ENCODE measurements around the gene RNF115.
"Not testable (repeated sequence)": the region's sequence is repeated elsewhere in the genome, so short reads cannot be mapped to it uniquely, and the experiment has no call there.

The RNF115 gene

GRCh38 chr1:145730467-145730866, 93.4 kb downstream of the RNF115 start:
- no peak for DNase-seq (ENCODE audit: low read depth in 2 of 2)

GRCh38 chr1:145729666-145730436, 94.0 kb downstream of the RNF115 start:
- no peak for DNase-seq (ENCODE audit: low read depth in 2 of 2)

GRCh38 chr1:145729196-145729595, 94.7 kb downstream of the RNF115 start:
- DNase-seq (ENCODE audit: low read depth in 2 of 2), result no peak

- not testable (repeated sequence) for DNase-seq (ENCODE audit: low read depth in 2 of 2)
These were observed 97.7 kb downstream of the RNF115 start for GRCh38 chr1:145726193-145726592.

- DNase-seq (ENCODE audit: low read depth in 2 of 2), result peak; percentile 56 to 72
These were observed 102.8 kb downstream of the RNF115 start for GRCh38 chr1:145720878-145721671.

- DNase-seq (ENCODE audit: low read depth in 2 of 2), result no peak
These were observed 103.4 kb downstream of the RNF115 start for GRCh38 chr1:145720556-145720877.

- DNase-seq (ENCODE audit: low read depth in 2 of 2), result no peak
These were observed 104.4 kb downstream of the RNF115 start, which contains the start of gene CD160 for GRCh38 chr1:145719230-145720079. CD160 (plus strand) TSS chr1:145719499; CDS start chr1:145728328, 8,829 bp downstream.

- not testable (repeated sequence) for DNase-seq (ENCODE audit: low read depth in 2 of 2)
These were observed 105.4 kb downstream of the RNF115 start for GRCh38 chr1:145718465-145718864.

- DNase-seq (ENCODE audit: low read depth in 2 of 2), result no peak
These were observed 106.1 kb downstream of the RNF115 start for GRCh38 chr1:145717833-145718232.

GRCh38 chr1:145716641-145717345, 107.1 kb downstream of the RNF115 start:
- no peak for DNase-seq (ENCODE audit: low read depth in 2 of 2)

- no peak for DNase-seq (ENCODE audit: low read depth in 2 of 2)
These were observed 109.3 kb downstream of the RNF115 start for GRCh38 chr1:145714524-145715111.

GRCh38 chr1:145711213-145711651, 112.7 kb downstream of the RNF115 start:
- DNase-seq (ENCODE audit: low read depth in 2 of 2), result no peak

- no peak for DNase-seq (ENCODE audit: low read depth in 2 of 2)
These were observed 113.4 kb downstream of the RNF115 start for GRCh38 chr1:145710291-145711027.

- no peak for DNase-seq (ENCODE audit: low read depth in 2 of 2)
These were observed 115.8 kb downstream of the RNF115 start for GRCh38 chr1:145708063-145708462.

- DNase-seq (ENCODE audit: low read depth in 2 of 2), result no peak
These were observed 116.6 kb downstream of the RNF115 start, which contains the start of gene PDZK1 for GRCh38 chr1:145707183-145707867. PDZK1 (minus strand) TSS chr1:145707368; CDS start chr1:145688021, 19,347 bp downstream.

- DNase-seq (ENCODE audit: low read depth in 2 of 2), result no peak
These were observed 117.7 kb downstream of the RNF115 start for GRCh38 chr1:145706086-145706664.

GRCh38 chr1:145705622-145706021, 118.3 kb downstream of the RNF115 start:
- no peak for DNase-seq (ENCODE audit: low read depth in 2 of 2)

GRCh38 chr1:145702826-145703225, 121.1 kb downstream of the RNF115 start:
- DNase-seq (ENCODE audit: low read depth in 2 of 2), result no peak

GRCh38 chr1:145702052-145702451, 121.8 kb downstream of the RNF115 start:
- no peak for DNase-seq (ENCODE audit: low read depth in 2 of 2)
